GM12878 (cell line): Measurements from ENCODE around the gene CCDC184. TPM values are rescaled to one million over a fixed set of nuclear protein-coding genes. Genes with fewer than 3 reads are reported as not detected.

Experiments
- ATAC-seq: fragments of 200-7000 bp; cut with Tn5 transposase; 3 replicates; pipeline ENCODE4 v1.9.1; 2020; ENCODE audit warnings: mild to moderate bottlenecking, moderate library complexity
- BruUV-seq: library from RNA; stranded (reverse); fragments of 400-500 nt; replicated peaks from 2 replicates; lab custom pipeline; 2021; lab: Mats Ljungman, UMichigan
- CTCF ChIA-PET: fragments of 300-600 bp; sonication (Branson Sonifier 250); formaldehyde crosslinking; extraction: SDS; loops from one replicate; lab custom pipeline; 2021; ENCODE audit warnings: inconsistent platforms; lab: Yijun Ruan, JAX
- POLR2A ChIA-PET: fragments of 350-600 bp; formaldehyde crosslinking; extraction: SDS; loops from one replicate; lab custom pipeline; 2021; ENCODE audit warnings: inconsistent platforms; lab: Charles Lee
- RAD21 ChIA-PET: fragments of 300-600 bp; sonication (Branson Sonifier 250); formaldehyde crosslinking; loops from one replicate; lab custom pipeline; 2023; ENCODE audit warnings: antibody characterized with exemption; ENCODE audit not compliant: unreplicated experiment; lab: Charles Lee
- SMC1A ChIA-PET: fragments of 300-600 bp; sonication (Branson Sonifier 250); formaldehyde crosslinking; loops from one replicate; lab custom pipeline; 2023; ENCODE audit not compliant: unreplicated experiment, uncharacterized antibody; lab: Charles Lee
- DNase-seq: peaks from one replicate; pipeline ENCODE4 v3.0.0-alpha.2; 2011; ENCODE audit warnings: low read depth, low spot score
- FAIRE-seq: peaks from 3 replicates; lab custom pipeline; 2011; peaks lifted over from hg19 to GRCh38; lab: Jason Lieb, UNC
- H2AFZ ChIP-seq: 2 replicates; pipeline ENCODE4 v1.6.0; 2011; ENCODE audit warnings: low read depth, low read length, control low read depth; ENCODE audit not compliant: control insufficient read depth
- H3K27ac ChIP-seq: 2 replicates; pipeline ENCODE4 v1.5.1; 2011; ENCODE audit warnings: control low read depth; ENCODE audit not compliant: control insufficient read depth, insufficient read depth
- H3K27me3 ChIP-seq, 2 experiments: replicated peaks in 1 of 2; 2 replicates each; pipeline versions ENCODE4 v1.6.0 to v1.6.1; 2011; ENCODE audit warnings: low read length in 1 of 2; ENCODE audit not compliant: control insufficient read depth in 2 of 2, insufficient read depth in 2 of 2
- H3K36me3 ChIP-seq, 2 experiments: 2 replicates each; pipeline ENCODE4 v1.5.1; 2011; ENCODE audit warnings: low read length in 1 of 2; ENCODE audit not compliant: control insufficient read depth in 2 of 2, insufficient read depth in 2 of 2
- H3K4me1 ChIP-seq: 2 replicates; pipeline ENCODE4 v1.6.1; 2011; ENCODE audit warnings: mild to moderate bottlenecking, low read length, moderate library complexity, mixed read lengths; ENCODE audit not compliant: control insufficient read depth, insufficient read depth
- H3K4me2 ChIP-seq: 2 replicates; pipeline ENCODE4 v1.6.0; 2011; ENCODE audit warnings: control low read depth; ENCODE audit not compliant: control insufficient read depth, insufficient read depth
- H3K4me3 ChIP-seq: fragments of 200-600 bp; sonication (generic); 2 replicates; pipeline ENCODE4 v1.5.1; 2016
- H3K79me2 ChIP-seq: 2 replicates; pipeline ENCODE4 v1.6.0; 2011; ENCODE audit warnings: low read length; ENCODE audit not compliant: control insufficient read depth, insufficient read depth
- H3K9ac ChIP-seq: 2 replicates; pipeline ENCODE4 v1.8.0; 2011; ENCODE audit warnings: low read length, control low read depth, mixed read lengths; ENCODE audit not compliant: control insufficient read depth, insufficient read depth
- H3K9me3 ChIP-seq: replicated peaks from 3 replicates; pipeline ENCODE4 v1.5.1; 2011; ENCODE audit warnings: mild to moderate bottlenecking, low read length; ENCODE audit not compliant: control insufficient read depth, insufficient read depth
- H4K20me1 ChIP-seq: 2 replicates; pipeline ENCODE4 v1.6.0; 2011; ENCODE audit not compliant: control insufficient read depth, insufficient read depth
- BACH1 ChIP-seq: fragments of 450-650 bp; IDR thresholded peaks from 2 replicates; pipeline ENCODE4 v1.6.1; 2017; ENCODE audit warnings: mild to moderate bottlenecking, borderline replicate concordance
- BCL3 ChIP-seq: IDR thresholded peaks from 2 replicates; pipeline ENCODE4 v1.6.1; 2011; ENCODE audit warnings: borderline replicate concordance, low read depth, mild to moderate bottlenecking, moderate library complexity, low read length; ENCODE audit not compliant: insufficient read depth, poor library complexity, severe bottlenecking
- BRCA1 ChIP-seq: IDR thresholded peaks from 2 replicates; pipeline ENCODE4 v1.6.1; 2011; ENCODE audit warnings: low read depth, low read length, improper control_type of control experiment
- CEBPB ChIP-seq, 2 experiments: fragments of 150-350 bp in 1 of 2; IDR thresholded peaks; 2 replicates each; pipeline ENCODE4 v1.6.1; 2012 to 2014; ENCODE audit warnings: low read depth in 2 of 2, low read length in 2 of 2, borderline replicate concordance in 1 of 2, inconsistent platforms in 1 of 2
- GABPA ChIP-seq: IDR thresholded peaks from 2 replicates; pipeline ENCODE4 v1.6.1; 2014; ENCODE audit warnings: antibody characterized with exemption, low read depth, mild to moderate bottlenecking, inconsistent platforms
- IKZF2 ChIP-seq, 2 experiments: fragments of 450-650 bp; IDR thresholded peaks; 2 replicates each; pipeline ENCODE4 v1.6.1; 2017; ENCODE audit warnings: mild to moderate bottlenecking in 2 of 2, moderate library complexity in 2 of 2
- IRF4 ChIP-seq: IDR thresholded peaks from 2 replicates; pipeline ENCODE4 v1.6.1; 2011; ENCODE audit warnings: low read depth, low read length
- KAT2A ChIP-seq: conservative IDR thresholded peaks from 2 replicates; pipeline ENCODE4 v1.6.1; 2011; ENCODE audit warnings: low read depth, low read length; ENCODE audit not compliant: control insufficient read depth
- MAX ChIP-seq: IDR thresholded peaks from 2 replicates; pipeline ENCODE4 v1.6.1; 2012; ENCODE audit warnings: low read depth, low read length, improper control_type of control experiment
- MEF2B ChIP-seq: fragments of 450-650 bp; IDR thresholded peaks from 2 replicates; pipeline ENCODE4 v1.6.1; 2018; ENCODE audit warnings: mild to moderate bottlenecking, moderate library complexity; ENCODE audit not compliant: partially characterized antibody, poor library complexity, severe bottlenecking
- MXI1 ChIP-seq: fragments of 150-350 bp; IDR thresholded peaks from 2 replicates; pipeline ENCODE4 v1.6.1; 2011; ENCODE audit warnings: low read depth, mild to moderate bottlenecking, inconsistent platforms, low read length, improper control_type of control experiment
- MYC ChIP-seq: IDR thresholded peaks from 2 replicates; pipeline ENCODE4 v1.6.1; 2011; ENCODE audit warnings: mild to moderate bottlenecking, low read length, moderate library complexity, inconsistent platforms; ENCODE audit not compliant: insufficient read depth, insufficient replicate concordance, insufficient read length, severe bottlenecking
- PAX5 ChIP-seq: IDR thresholded peaks from 2 replicates; pipeline ENCODE4 v1.6.1; 2011; ENCODE audit warnings: low read depth, low read length, borderline replicate concordance
- RUNX3 ChIP-seq: IDR thresholded peaks from 2 replicates; pipeline ENCODE4 v1.6.1; 2012; ENCODE audit warnings: low read length, inconsistent platforms
- SIX5 ChIP-seq: IDR thresholded peaks from 2 replicates; pipeline ENCODE4 v1.6.1; 2011; ENCODE audit warnings: mild to moderate bottlenecking, low read depth, low read length, moderate library complexity; ENCODE audit not compliant: severe bottlenecking
- SRF ChIP-seq, 2 experiments: IDR thresholded peaks; 2 replicates each; pipeline ENCODE4 v1.6.1; 2011; ENCODE audit warnings: low read depth in 2 of 2, low read length in 2 of 2, mild to moderate bottlenecking in 1 of 2, moderate library complexity in 1 of 2
- SUPT20H ChIP-seq: IDR thresholded peaks from 2 replicates; pipeline ENCODE4 v1.6.1; 2011; ENCODE audit warnings: low read depth, mild to moderate bottlenecking, low read length, moderate library complexity, borderline replicate concordance; ENCODE audit not compliant: control insufficient read depth
- WGBS: methylation state at CpG from one replicate; pipeline ENCODE4 v1.1.6; 2016; ENCODE audit warnings: low lambda C conversion rate; ENCODE audit not compliant: insufficient replicate concordance, insufficient coverage; ENCODE audit errors: missing lambda C conversion rate; 5-methylcytosine and 5-hydroxymethylcytosine counted together
- in situ Hi-C: fragments of 300-500 bp; cut with MboI; formaldehyde crosslinking; loops from 9 replicates; pipeline ENCODE4 v1.14.3; 2018; ENCODE audit warnings: mixed read lengths
- intact Hi-C: fragments of 100-400 bp; cut with micrococcal nuclease; formaldehyde crosslinking; loops from one replicate; pipeline ENCODE4 v1.14.2; 2022; ENCODE audit not compliant: unreplicated experiment
- polyA plus RNA-seq, 11 experiments: library from polyadenylated mRNA; depleted of rRNA in 4 of 11; unstranded in 6 of 11; stranded (reverse) in 5 of 11; fragments of >200 nt; fragmentation: Nextera tagmentation in 4 of 11; fragmentation: Illumina TruSeq in 1 of 11; extraction: Ambion mirVana in 4 of 11; extraction: Trizol in 1 of 11; gene quantifications; 1 replicate in 1 of 11; 2 replicates in 10 of 11; pipeline versions ENCODE4 v1.2.1 to v1.2.3, GENCODE V29; 2011 to 2016; ENCODE audit warnings: inconsistent platforms in 2 of 11, missing spikeins in 2 of 11, low read depth in 1 of 11
- total RNA-seq, 4 experiments: library from RNA; depleted of rRNA in 3 of 4; stranded (reverse); fragments of >200 nt in 3 of 4; fragmentation: Illumina TruSeq in 1 of 4; extraction: Trizol in 1 of 4; gene quantifications; 2 replicates each; pipeline versions ENCODE4 v1.2.1 to v1.2.3, GENCODE V29; 2013 to 2021

CCDC184 gene
- total and polyA plus RNA-seq, 10 of the 15 experiments (the other 5 are each of a cell fraction or from before 2014, with no cell fraction given) = not detected

- ATAC-seq = no peak
- H3K9me3 ChIP-seq = no peaks in the 10 kb centered on the region; the same call in 2 of the 3 replicates
- 75% methylated on average over 2 of the region's 2 CpGs for WGBS
- TF ChIP-seq SRF (IDR thresholded peaks at IDR 0.05; ENCODE audit: low read depth in 2 of 2, low read length in 2 of 2) (no peak), MAX (no peak), MYC (no peak), SIX5 (no peak), IKZF2 (IDR thresholded peaks at IDR 0.05) (no peak), IRF4 (no peak), RUNX3 (no peak), BACH1 (no peak), GABPA (no peak), CEBPB (IDR thresholded peaks at IDR 0.05; ENCODE audit: borderline replicate concordance in 1 of 2, low read depth in 2 of 2, low read length in 2 of 2) (no peak), BRCA1 (no peak), BCL3 (no peak), MXI1 (no peak), SUPT20H (no peak), PAX5 (no peak), KAT2A (no peak), MEF2B (no peak)
- H4K20me1 ChIP-seq = no peaks in the 10 kb centered on the region
- H3K27me3 ChIP-seq = peaks cover 7 to 12% of the 10 kb centered on the region in 2 experiments
- SMC1A ChIA-PET = no interaction called here
- H3K4me2 ChIP-seq = no peak overlapping the region
- peaks cover 5% of the 10 kb centered on the region for H3K4me1 ChIP-seq
- in situ Hi-C loops (no loop called here), intact Hi-C loops (no loop called here)
- no TSS peak for BruUV-seq
- no peaks in the 10 kb centered on the region for H3K79me2 ChIP-seq
- H2AFZ ChIP-seq = no peak overlapping the region
- POLR2A ChIA-PET = no interaction called here
- no peak overlapping the region for H3K9ac ChIP-seq
- H3K36me3 ChIP-seq = no peaks in the 10 kb centered on the region
- RAD21 ChIA-PET = no interaction called here
- FAIRE-seq = no peak
- no peak for DNase-seq
- CTCF ChIA-PET = interaction anchor here (0.8 to 1.8 kb wide), 2 partner anchors 9 to 437 kb away, joined by 3 to 10 read pairs; no protein-coding TSS in a partner anchor
- no peak overlapping the region for H3K27ac ChIP-seq
- H3K4me3 ChIP-seq = no peak overlapping the region
Observed at GRCh38 chr12:48180857-48181495, 2.5 kb upstream of the CCDC184 start.
